ENCODE measurements around the gene DZIP1.

DZIP1 gene

DNA sequence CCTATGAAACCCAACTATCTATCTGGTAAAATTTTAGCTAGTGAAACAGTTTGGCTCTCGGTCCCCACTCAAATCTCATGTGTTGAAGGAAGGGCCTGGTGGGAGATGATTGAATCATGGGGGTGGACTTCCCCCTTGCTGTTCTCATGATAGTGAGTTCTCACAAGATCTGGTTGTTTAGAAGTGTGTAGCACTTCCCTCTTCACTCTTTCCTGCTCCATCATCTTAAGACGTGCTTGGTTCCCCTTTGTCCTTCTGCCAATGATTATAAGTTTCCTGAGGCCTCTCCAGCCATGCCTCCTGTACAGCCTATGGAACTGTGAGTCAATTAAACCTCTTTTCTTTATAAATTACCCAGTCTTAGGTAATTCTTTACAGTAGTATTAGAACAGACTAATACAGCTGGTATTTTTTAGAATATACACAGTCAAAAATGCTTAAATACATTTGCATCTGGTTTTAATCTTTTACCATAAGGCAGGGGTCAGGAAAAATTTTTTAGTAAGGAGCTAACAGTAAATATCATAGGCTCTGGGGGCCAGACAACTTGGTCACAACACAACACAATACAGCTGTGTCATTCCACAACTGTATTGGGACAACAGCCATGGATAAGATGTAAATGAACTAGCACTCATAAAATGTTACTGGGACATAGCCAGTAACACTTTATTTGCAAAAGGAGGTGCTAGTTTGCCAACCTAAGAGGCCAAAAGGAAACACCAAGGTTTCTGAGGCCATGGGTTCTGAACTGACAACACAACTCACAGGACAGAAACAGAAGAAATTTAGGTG lies 24.3 kb downstream of the DZIP1 start:
- TF ChIP-seq CTCF (IDR thresholded peaks at IDR 0.05; ENCODE audit: insufficient read depth, low read depth, low read length, missing control alignments) = no peak
- no peak for DNase-seq (ENCODE audit: low read depth)
- H3K4me3 ChIP-seq (ENCODE audit: low read depth, low read length) = no peak overlapping the region

GRCh38 chr13:95615539-95615938 lies 29.0 kb downstream of the DZIP1 start:
- no peak for TF ChIP-seq CTCF (IDR thresholded peaks at IDR 0.05; ENCODE audit: insufficient read depth, low read depth, low read length, missing control alignments)
- no peak overlapping the region for H3K4me3 ChIP-seq (ENCODE audit: low read depth, low read length)
- no peak for DNase-seq (ENCODE audit: low read depth)

DNA sequence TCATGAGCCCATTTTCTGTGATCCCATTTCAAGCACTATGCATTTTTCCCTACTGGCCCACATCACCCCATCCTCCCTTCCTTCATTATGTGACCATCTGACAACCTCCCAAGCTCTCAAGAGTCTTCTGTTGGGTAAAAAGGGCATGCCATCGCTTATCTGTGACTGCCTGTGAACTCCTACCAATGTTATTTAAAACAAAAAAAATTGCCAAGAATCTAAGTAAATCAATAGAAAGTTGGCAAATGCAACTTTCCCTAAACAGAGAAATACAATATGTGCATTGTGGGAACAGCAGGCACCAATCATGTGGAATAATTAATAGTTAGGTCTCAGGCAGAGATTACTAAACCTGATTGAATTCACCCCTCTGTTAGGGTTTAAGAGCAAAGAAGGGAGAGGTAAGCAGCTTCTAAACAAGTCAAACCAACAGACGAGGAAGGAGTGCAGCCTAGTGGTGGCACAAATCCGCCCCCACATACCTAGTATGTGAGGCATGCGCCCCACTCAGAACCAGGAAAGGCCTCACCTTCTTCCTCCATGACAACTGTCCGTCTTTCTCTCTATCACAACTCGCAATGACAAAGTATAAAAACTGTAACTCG lies 29.8 kb downstream of the DZIP1 start:
- no peak for DNase-seq (ENCODE audit: low read depth)
- no peak overlapping the region for H3K4me3 ChIP-seq (ENCODE audit: low read depth, low read length)

GRCh38 chr13:95608640-95609323 lies 35.7 kb downstream of the DZIP1 start:
- no peak overlapping the region for H3K4me3 ChIP-seq (ENCODE audit: low read depth, low read length)
- TF ChIP-seq CTCF (IDR thresholded peaks at IDR 0.05; ENCODE audit: insufficient read depth, low read depth, low read length, missing control alignments) = no peak
- peak; percentile 71 for DNase-seq (ENCODE audit: low read depth)

More for the DNA sequence above, 29.8 kb downstream of the DZIP1 start:
- TF ChIP-seq CTCF (IDR thresholded peaks at IDR 0.05; ENCODE audit: insufficient read depth, low read depth, low read length, missing control alignments) = no peak

DNA sequence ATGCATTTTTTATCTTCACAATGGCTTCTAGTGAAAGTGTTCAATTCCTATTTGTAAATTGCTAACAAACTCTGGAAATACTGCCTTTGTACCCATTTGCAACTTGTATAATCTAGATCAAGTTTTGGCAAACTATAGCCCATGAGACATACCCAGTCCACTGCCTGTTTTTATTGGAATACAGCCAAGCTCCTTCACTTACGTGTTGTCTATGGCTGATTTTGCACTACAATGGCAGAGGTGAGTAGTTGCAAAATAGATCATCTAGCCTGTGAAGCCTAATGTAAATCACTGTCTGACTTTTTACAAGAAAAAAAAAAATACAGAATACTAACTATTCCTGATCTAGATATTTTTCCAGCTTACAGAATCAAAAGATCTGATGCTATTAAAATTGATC lies 37.1 kb downstream of the DZIP1 start:
- DNase-seq (ENCODE audit: low read depth) = no peak
- no peak overlapping the region for H3K4me3 ChIP-seq (ENCODE audit: low read depth, low read length)
- no peak for TF ChIP-seq CTCF (IDR thresholded peaks at IDR 0.05; ENCODE audit: insufficient read depth, low read depth, low read length, missing control alignments)

DNA sequence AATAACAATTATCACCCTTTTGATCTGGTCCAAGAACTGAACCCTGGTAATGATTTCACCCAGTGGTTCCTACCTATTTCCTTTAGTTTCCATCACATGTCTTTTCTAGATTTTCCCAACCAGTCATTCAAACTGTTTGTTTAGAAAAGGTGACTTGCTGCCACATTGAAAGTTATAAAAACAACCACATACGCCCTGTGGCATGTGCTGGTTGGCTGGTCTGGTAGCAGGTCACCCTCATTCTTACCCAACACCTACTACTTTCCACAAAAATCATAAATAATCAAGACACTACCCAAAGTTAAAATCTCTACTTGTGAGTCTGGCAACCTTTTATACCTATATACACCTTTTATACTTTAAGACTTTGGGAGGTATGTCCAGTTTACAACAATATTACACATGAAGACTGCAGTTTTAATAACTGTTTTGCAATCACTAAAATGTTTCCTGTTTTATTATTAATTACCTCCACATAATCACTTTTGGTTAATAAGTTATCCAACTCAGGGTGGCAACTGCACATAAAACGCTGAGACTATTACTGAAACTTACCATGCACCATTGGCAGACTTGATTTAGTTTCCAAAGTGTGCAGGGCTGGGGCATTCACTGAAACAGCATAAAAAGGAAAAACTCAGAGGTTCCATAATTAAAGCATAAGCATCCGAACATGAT lies 38.9 kb downstream of the DZIP1 start:
- no peak overlapping the region for H3K4me3 ChIP-seq (ENCODE audit: low read depth, low read length)
- no peak for DNase-seq (ENCODE audit: low read depth)
- TF ChIP-seq CTCF (IDR thresholded peaks at IDR 0.05; ENCODE audit: insufficient read depth, low read depth, low read length, missing control alignments) = no peak
